Mucosa of descending colon (tissue), 3 donors: ENCODE measurements around the gene DLG1. TPM values are rescaled to one million over a fixed set of nuclear protein-coding genes. Genes with fewer than 3 reads are reported as not detected.

Experiments
- ATAC-seq: fragments of 200-7000 bp; cut with Tn5 transposase; one replicate; pipeline ENCODE4 v1.9.1; 2020; ENCODE audit warnings: mild to moderate bottlenecking, moderate library complexity
- DNase-seq, 3 donors: peaks; one replicate each; pipeline ENCODE4 v3.0.0-alpha.2; 2020
- H3K36me3 ChIP-seq: fragments of 200-600 bp; one replicate; pipeline ENCODE4 v1.8.0; 2021; ENCODE audit warnings: low read depth, mild to moderate bottlenecking
- H3K4me1 ChIP-seq: fragments of 200-600 bp; one replicate; pipeline ENCODE4 v1.8.0; 2021; ENCODE audit warnings: low read depth, mild to moderate bottlenecking
- H3K4me3 ChIP-seq: fragments of 200-600 bp; one replicate; pipeline ENCODE4 v1.8.0; 2021; ENCODE audit warnings: mild to moderate bottlenecking
- H3K9me3 ChIP-seq: fragments of 200-600 bp; one replicate; pipeline ENCODE4 v1.8.0; 2021; ENCODE audit warnings: mild to moderate bottlenecking
- CTCF ChIP-seq: fragments of 200-600 bp; IDR thresholded peaks from one replicate; pipeline ENCODE4 v1.8.0; 2022; ENCODE audit warnings: antibody characterized with exemption, mild to moderate bottlenecking
- intact Hi-C, 2 donors: fragments of 100-400 bp; cut with DNase I in 1 of 2; cut with micrococcal nuclease in 1 of 2; formaldehyde crosslinking; loops; one replicate each; pipeline versions ENCODE4 v1.11.0 to v1.11.1; 2022; cut with DNase I, micrococcal nuclease
- total RNA-seq, 3 donors: library from RNA; stranded (reverse); fragmentation: NEBNext Ultra II Directional in 2 of 3; extraction: Animal tissue kit (Norgen Biotek cat#: 25700) in 2 of 3; gene quantifications; one replicate each; pipeline versions ENCODE4 v1.2.1 to v1.2.4, GENCODE V29; 2021 to 2023
- donor health status: DM: no; HTN: no; CAD: no; lungs with moderate emphysema.
- donor health status: DM: no; HTN: no; CAD: no.
- donor health status: DM: no; HTN: yes; CAD: no.

DLG1 gene
- total RNA-seq, 3 donors from 2014 or later = 107 to 163 (median 134) TPM

GRCh38 chr3:197105786-197106185, 192.6 kb downstream of the DLG1 start:
- DNase-seq (no peak), ATAC-seq (no peak)
- intact Hi-C loops = no loop called here
- no peaks in the 10 kb centered on the region for H3K4me1 ChIP-seq
- H3K9me3 ChIP-seq = no peaks in the 10 kb centered on the region
- no peaks in the 10 kb centered on the region for H3K36me3 ChIP-seq
- TF ChIP-seq CTCF = no peak
- H3K4me3 ChIP-seq = no peak overlapping the region

- no peaks in the 10 kb centered on the region for H3K4me1 ChIP-seq
- TF ChIP-seq CTCF = no peak
- ATAC-seq (no peak), DNase-seq (no peak)
- H3K9me3 ChIP-seq = no peaks in the 10 kb centered on the region
- intact Hi-C loops = no loop called here
- no peaks in the 10 kb centered on the region for H3K36me3 ChIP-seq
- H3K4me3 ChIP-seq = no peak overlapping the region
Measured at GRCh38 chr3:197104738-197105137, 193.7 kb downstream of the DLG1 start.

GRCh38 chr3:197103766-197104165, 194.6 kb downstream of the DLG1 start:
- intact Hi-C loops = no loop called here
- TF ChIP-seq CTCF = no peak
- DNase-seq = no peak
- Histone ChIP-seq H3K4me3 (no peak overlapping the region), H3K36me3 (no peaks in the 10 kb centered on the region), H3K4me1 (no peaks in the 10 kb centered on the region), H3K9me3 (no peaks in the 10 kb centered on the region)
- ATAC-seq = no peak

- no peak for TF ChIP-seq CTCF
- Histone ChIP-seq H3K9me3 (no peaks in the 10 kb centered on the region), H3K36me3 (no peaks in the 10 kb centered on the region), H3K4me1 (no peaks in the 10 kb centered on the region), H3K4me3 (no peak overlapping the region)
- intact Hi-C loops = no loop called here
- DNase-seq (no peak), ATAC-seq (no peak)
Measured at GRCh38 chr3:197093871-197094270, 204.5 kb downstream of the DLG1 start.

GRCh38 chr3:197088370-197088769, 210.0 kb downstream of the DLG1 start:
- TF ChIP-seq CTCF = no peak
- H3K9me3 ChIP-seq = no peaks in the 10 kb centered on the region
- no peak overlapping the region for H3K4me3 ChIP-seq
- DNase-seq = no peak
- H3K36me3 ChIP-seq = no peaks in the 10 kb centered on the region
- no peaks in the 10 kb centered on the region for H3K4me1 ChIP-seq
- no peak for ATAC-seq
- intact Hi-C loops = no loop called here

- Histone ChIP-seq H3K9me3 (no peaks in the 10 kb centered on the region), H3K36me3 (no peaks in the 10 kb centered on the region), H3K4me1 (no peaks in the 10 kb centered on the region), H3K4me3 (no peak overlapping the region)
- intact Hi-C loops = no loop called here
- no peak for DNase-seq
- TF ChIP-seq CTCF = no peak
- ATAC-seq = no peak
Measured at GRCh38 chr3:197085137-197085536, 213.3 kb downstream of the DLG1 start.
